Measurements from ENCODE around the gene NFIC.

GRCh38 chr19:3389876-3390371, 23.5 kb downstream of the NFIC start:
- no peak for TF ChIP-seq CTCF (IDR thresholded peaks at IDR 0.05; ENCODE audit: low read length)
- no peak for TF ChIP-seq EZH2 (optimal IDR thresholded peaks at IDR 0.05; ENCODE audit: low read depth, low read length)

Measured in MM.1S (cell line).